GM21381 (cell line): ENCODE measurements around the gene ZNF316.

Experiments used
- ATAC-seq: cut with Tn5 transposase; IDR thresholded peaks from one replicate; pipeline ENCODE4 v1.9.1; 2021; ENCODE audit warnings: mild to moderate bottlenecking, moderate library complexity; ENCODE audit not compliant: unreplicated experiment

ZNF316 gene

DNA sequence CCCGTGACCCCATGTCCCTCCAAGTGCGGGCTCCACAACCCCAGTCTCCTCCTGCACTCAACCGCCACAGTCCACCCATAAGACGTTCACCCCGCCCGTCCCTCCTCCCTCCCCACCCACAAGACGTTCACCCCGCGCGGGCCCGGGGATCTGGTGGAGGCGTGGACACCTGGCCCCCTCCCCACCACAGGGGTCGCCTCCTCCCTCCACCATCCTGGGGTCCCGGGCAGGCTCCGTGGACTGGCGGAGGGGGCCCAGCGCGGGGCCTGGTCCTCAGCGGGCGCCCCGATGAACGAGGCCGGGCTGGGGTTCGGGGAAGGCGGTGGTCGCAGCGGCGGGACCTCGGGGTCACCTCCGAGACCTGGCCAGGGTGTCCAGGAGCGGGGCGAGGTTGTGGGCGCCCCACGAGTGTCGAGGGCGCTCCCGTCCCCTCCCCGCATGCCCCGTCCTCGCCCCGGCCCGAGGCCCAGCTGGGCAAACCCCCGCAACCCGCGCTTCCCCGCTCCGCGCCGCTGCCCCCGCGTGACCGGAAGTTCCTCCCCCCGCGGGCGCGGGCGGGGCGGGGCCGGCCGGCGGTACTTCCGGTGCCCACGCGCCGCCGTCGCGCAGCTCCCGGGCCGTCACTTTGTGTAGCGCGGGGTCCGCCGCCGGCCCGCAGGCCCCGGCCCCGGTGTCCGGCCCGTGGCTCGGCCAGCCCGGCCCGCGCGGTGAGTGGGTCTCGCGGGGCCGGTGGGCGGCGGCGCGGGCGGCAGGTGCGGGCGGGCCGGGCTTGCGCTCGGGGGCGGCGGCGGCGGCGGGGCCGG lies at the start of gene ZNF316:
TSS of gene ZNF316 (plus strand) at position 578 of the 803 bp plus-strand sequence. CDS start 5,092 bp downstream, outside the sequence.
- ATAC-seq, result peak; percentile 65

DNA sequence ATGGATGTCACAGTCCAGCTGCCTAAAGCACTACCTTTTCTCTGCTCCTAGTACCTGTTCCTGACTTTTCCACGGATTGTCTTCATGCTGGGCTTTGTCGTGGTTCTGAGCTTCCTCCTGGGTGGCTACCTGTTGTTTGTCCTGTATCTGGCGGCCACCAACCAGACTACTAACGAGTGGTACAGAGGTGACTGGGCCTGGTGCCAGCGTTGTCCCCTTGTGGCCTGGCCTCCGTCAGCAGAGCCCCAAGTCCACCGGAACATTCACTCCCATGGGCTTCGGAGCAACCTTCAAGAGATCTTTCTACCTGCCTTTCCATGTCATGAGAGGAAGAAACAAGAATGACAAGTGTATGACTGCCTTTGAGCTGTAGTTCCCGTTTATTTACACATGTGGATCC lies 48.6 kb upstream of the ZNF316 start:
- ATAC-seq, result no peak

DNA sequence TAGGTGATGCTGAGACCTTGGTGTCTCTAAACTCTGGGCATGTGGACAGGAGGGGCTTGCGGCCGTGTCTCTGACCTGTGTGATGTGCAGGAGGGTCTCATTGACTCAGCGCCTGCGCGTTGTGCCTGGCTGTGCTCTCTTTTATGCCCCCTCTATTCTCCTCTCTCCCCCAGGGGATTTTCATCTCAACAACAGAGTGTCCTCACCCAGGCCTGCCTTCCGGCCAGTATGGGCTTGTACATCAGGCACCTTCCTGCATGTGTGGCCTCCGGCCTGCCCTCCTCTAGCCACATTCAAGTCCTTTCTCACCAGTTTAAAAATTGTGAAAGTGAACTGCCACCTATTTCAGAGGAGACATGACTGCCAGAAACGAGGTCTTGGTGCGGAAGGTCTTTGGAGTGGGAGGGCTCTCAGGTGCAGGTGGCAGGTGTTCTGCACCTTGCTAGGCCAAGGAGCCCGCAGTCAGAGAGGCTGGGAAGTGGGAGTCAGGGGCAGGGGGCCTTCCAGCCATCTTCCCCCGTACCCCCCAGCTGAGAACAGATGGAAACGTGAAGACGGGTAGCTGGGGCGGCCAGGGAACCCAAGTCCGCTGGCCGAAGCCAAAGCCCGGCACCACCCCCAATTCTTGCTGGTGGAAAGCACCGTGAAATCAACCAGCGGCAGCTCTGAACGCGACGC lies 47.8 kb upstream of the ZNF316 start:
- ATAC-seq, result no peak

DNA sequence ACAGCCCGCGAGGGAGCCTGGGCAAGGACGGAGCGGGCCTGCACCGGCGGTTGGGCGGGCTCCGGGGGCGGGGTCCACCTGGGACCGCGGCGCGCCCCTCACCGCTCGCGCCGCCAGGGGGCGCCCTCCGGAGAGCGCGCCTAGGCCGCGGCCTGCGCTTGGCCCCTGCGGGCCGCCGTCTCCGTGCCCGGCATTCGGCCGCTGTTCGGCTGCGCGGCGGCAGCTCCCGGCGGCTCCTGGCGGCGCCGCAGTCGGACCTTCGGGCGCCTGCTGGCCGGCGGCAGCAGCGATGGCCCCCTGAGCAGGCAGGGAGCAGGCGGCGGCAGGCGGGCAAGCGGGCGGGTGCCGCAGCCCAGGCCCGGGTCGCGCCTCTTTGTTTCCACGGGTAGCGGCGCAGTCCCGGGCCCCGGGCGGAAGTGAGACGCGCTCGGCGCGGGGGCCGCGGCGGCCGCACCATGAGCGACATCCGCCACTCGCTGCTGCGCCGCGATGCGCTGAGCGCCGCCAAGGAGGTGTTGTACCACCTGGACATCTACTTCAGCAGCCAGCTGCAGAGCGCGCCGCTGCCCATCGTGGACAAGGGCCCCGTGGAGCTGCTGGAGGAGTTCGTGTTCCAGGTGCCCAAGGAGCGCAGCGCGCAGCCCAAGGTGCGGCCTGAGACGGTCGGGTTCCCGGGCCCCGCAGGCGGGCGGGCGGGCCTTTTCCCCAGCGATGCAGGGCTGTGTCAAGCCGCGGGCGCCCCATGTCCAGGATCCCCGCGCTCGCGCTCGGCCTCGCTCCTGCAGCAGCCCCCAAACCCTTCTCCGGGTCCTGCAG lies 47.1 kb upstream of the ZNF316 start, which contains the start of gene INTS15:
TSS of gene INTS15 (plus strand) at position 193 of the 816 bp plus-strand sequence. CDS start at position 456, 263 bp downstream.
- ATAC-seq, result peak; percentile 84

DNA sequence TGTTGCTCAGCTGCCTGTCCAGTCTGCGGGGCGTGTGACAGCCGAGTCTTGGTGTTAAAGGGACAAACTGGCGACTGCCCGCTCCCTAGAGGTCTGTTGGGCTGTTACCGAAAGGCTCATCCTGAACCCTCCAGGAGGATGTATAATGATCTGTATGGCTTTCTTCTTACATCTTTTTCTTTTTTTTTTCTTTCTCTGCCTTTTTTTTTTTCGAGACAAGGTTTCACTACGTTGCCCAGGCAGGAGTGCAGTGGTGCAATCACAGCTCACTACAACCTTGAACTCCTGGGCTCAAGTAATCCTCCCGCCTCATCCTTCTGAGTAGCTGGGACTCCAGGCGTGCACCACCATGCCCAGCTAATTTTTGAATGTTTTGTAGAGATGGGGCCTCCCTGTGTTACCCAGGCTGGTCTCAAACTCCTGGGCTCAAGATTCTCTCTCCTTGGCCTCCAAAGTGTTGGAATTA lies 46.4 kb upstream of the ZNF316 start:
- ATAC-seq, result peak; percentile 25

DNA sequence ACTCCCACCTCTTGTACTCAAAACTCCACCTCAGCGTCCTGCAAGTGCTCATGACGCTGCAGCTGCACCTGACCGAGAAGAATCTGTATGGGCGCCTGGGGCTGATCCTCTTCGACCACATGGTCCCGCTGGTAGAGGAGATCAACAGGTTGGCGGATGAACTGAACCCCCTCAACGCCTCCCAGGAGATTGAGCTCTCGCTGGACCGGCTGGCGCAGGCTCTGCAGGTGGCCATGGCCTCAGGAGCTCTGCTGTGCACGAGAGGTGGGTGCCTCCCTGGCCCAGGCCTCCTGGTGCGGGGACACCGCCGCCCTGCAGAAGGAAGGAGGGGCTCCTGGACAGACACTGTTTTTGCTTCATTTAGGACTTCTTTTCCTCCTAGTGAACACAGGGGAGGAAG lies 37.0 kb upstream of the ZNF316 start:
- ATAC-seq, result no peak

- ATAC-seq, result no peak
Measured at GRCh38 chr7:6604458-6604857, 32.7 kb upstream of the ZNF316 start.

- no peak for ATAC-seq
Measured at GRCh38 chr7:6606866-6607583, 30.1 kb upstream of the ZNF316 start.

GRCh38 chr7:6607651-6608051 lies 29.5 kb upstream of the ZNF316 start:
- no peak for ATAC-seq

DNA sequence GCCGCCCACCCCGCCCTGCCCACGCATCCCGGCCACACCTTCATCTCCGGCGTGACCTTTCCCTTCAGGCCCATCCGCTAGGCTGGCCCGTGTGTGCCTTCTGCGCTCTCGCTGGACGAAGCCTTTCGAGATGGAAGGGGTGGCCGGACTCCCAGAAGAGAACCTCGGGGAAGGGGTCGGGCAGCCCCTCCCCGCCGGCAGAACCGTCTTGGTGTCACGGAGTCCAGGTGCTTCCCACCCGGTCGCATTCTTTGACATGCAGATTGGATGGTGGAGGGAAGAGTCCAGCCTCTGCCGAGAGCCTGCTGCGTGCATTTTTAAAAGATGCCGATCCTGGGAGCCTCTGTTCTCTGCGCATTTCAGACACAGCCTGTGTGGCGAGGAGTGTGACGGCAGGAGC lies 29.0 kb upstream of the ZNF316 start:
- ATAC-seq, result no peak

DNA sequence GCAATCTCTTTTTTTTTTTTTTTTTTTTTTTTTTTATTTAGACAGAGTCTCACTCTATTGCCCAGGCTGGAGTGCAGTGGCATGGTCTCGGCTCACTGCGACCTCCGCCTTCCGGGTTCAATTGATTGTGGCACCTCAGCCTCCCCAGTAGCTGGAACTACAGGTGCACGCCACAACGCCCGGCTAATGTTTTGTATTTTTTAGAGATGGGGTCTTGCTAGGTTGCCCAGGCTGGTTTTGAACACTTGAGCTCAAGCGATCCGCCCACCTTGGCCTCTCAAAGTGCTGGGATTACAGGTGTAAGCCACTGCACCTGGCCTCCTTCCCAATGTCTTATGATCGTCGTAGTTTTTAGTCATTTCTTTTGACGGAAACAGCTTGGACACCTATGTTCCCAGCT lies 28.3 kb upstream of the ZNF316 start:
- ATAC-seq, result no peak

GRCh38 chr7:6612819-6613218 lies 24.3 kb upstream of the ZNF316 start:
- ATAC-seq, result no peak

- no peak for ATAC-seq
Measured at GRCh38 chr7:6613706-6614105, 23.4 kb upstream of the ZNF316 start.

DNA sequence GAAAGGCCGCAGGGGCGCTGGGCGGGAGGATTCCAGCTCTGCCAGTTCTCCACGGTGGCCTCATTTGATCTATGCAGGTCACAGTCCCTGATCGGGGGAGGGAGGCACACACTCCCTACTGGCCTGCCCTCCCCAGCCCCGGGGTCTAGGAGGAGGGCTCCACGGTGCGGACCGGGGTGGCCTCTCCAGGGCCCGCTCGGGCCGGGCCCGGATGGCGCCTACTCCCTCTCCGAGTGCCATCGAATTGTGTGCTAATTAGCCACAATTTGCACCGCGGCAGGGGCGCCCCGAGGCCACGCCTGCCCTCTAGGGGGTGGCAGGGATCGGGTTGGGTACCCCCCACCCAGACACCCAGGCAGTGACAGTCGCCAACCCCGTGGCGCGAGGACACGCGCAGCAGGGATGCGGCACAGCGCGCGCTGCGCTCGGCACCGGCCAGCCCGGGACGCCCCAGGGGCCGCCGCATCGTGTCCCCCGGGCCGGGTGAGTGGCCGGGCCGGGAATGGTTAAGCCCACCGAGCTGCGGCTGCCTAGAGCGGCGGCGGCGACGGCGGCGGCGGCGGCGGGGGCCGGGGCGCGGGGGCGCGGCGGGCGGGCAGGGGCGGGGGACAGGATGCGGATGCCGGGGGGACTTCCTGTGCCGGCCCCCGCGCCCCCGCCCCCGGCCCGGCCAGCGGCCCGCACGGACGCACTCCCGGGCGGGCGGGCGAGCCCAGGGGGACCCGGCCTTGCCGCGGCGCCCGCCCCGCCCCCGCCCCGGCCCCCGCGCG lies 22.0 kb upstream of the ZNF316 start, which contains the start of gene ZNF853:
TSS of gene ZNF853 (plus strand) at position 658 of the 770 bp plus-strand sequence. CDS start 565 bp downstream, outside the sequence.
- no peak for ATAC-seq

- ATAC-seq, result no peak
Measured at GRCh38 chr7:6615723-6616555, 21.2 kb upstream of the ZNF316 start.

GRCh38 chr7:6616854-6617643 lies 20.1 kb upstream of the ZNF316 start:
- no peak for ATAC-seq

GRCh38 chr7:6618621-6619020 lies 18.5 kb upstream of the ZNF316 start:
- ATAC-seq, result no peak

- ATAC-seq, result no peak
Measured at GRCh38 chr7:6619961-6620360, 17.2 kb upstream of the ZNF316 start.
